ENCODE results near the gene SLC1A7. TPM values are rescaled to one million over a fixed set of nuclear protein-coding genes. Genes with fewer than 3 reads are reported as not detected.

SLC1A7 gene
- polyA plus RNA-seq, 1 experiment = 0.63 TPM

DNA sequence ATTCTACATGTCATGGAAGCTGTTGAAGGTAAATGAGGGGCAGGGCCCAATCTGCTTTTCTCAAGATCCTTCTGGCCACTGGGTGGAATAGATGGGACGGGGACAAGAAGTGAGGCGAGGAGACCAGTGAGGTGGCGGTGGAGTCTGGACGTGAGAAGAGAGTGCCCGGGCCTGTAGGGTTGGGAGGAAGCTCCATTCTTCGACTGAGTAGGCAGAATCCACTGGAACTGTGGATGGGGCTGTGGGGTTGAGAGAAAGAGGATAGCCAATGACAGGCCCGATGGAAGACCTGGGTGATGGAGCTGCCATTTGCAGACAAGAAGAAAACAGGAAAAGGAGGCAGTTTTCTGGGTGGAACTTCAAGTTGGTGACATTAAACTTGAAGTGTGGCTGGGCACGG is 10.3 kb downstream of the SLC1A7 start:
- POLR2A ChIA-PET = no interaction called here
- CTCF ChIA-PET = interaction anchor here (0.8 to 1.7 kb wide), 3 partner anchors 10 to 174 kb away, joined by 3 to 5 read pairs (median 3); no protein-coding TSS in a partner anchor

DNA sequence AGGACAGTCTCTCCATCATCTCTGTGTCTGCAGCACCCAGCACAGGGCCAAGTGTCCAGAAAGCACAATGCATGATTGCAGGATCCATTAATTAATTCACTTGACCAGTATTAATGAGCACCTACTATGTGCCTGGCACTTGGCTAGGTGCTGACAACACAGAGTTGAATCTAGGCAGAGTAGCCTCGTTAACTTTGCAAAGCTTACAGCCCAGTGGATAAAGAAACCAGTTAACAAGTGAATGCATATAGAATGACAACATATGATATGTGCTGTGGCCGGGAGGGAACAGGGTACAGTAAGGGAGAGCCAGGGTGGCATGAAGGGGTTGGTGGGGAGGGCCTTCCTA is 10.9 kb downstream of the SLC1A7 start:
- no peak for DNase-seq (ENCODE audit: low read depth)
- H3K36me3 ChIP-seq (ENCODE audit: control insufficient read depth, insufficient read depth, low read length) = no peaks in the 10 kb centered on the region
- ChIA-PET CTCF (interaction anchor here (1.2 to 1.7 kb wide), 2 partner anchors 10 to 23 kb away, joined by 3 to 5 read pairs; no protein-coding TSS in a partner anchor), POLR2A (no interaction called here)
- no peak overlapping the region for H3K4me3 ChIP-seq (ENCODE audit: low read depth, low read length)
- TF ChIP-seq, protein P1, sequence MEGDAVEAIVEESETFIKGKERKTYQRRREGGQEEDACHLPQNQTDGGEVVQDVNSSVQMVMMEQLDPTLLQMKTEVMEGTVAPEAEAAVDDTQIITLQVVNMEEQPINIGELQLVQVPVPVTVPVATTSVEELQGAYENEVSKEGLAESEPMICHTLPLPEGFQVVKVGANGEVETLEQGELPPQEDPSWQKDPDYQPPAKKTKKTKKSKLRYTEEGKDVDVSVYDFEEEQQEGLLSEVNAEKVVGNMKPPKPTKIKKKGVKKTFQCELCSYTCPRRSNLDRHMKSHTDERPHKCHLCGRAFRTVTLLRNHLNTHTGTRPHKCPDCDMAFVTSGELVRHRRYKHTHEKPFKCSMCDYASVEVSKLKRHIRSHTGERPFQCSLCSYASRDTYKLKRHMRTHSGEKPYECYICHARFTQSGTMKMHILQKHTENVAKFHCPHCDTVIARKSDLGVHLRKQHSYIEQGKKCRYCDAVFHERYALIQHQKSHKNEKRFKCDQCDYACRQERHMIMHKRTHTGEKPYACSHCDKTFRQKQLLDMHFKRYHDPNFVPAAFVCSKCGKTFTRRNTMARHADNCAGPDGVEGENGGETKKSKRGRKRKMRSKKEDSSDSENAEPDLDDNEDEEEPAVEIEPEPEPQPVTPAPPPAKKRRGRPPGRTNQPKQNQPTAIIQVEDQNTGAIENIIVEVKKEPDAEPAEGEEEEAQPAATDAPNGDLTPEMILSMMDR (IDR thresholded peaks at IDR 0.05; ENCODE audit: insufficient read depth, low read depth, low read length) = no peak
- H3K27me3 ChIP-seq (ENCODE audit: control insufficient read depth, insufficient read depth, low read length) = no peaks in the 10 kb centered on the region

More for the DNA sequence above, 10.3 kb downstream of the SLC1A7 start:
- Histone ChIP-seq H3K36me3 (ENCODE audit: control insufficient read depth, insufficient read depth, low read length) (no peaks in the 10 kb centered on the region), H3K4me3 (ENCODE audit: low read depth, low read length) (no peak overlapping the region), H3K27me3 (ENCODE audit: control insufficient read depth, insufficient read depth, low read length) (no peaks in the 10 kb centered on the region)
- TF ChIP-seq, protein P1 (IDR thresholded peaks at IDR 0.05; ENCODE audit: insufficient read depth, low read depth, low read length) = no peak
- DNase-seq (ENCODE audit: low read depth) = no peak

DNA sequence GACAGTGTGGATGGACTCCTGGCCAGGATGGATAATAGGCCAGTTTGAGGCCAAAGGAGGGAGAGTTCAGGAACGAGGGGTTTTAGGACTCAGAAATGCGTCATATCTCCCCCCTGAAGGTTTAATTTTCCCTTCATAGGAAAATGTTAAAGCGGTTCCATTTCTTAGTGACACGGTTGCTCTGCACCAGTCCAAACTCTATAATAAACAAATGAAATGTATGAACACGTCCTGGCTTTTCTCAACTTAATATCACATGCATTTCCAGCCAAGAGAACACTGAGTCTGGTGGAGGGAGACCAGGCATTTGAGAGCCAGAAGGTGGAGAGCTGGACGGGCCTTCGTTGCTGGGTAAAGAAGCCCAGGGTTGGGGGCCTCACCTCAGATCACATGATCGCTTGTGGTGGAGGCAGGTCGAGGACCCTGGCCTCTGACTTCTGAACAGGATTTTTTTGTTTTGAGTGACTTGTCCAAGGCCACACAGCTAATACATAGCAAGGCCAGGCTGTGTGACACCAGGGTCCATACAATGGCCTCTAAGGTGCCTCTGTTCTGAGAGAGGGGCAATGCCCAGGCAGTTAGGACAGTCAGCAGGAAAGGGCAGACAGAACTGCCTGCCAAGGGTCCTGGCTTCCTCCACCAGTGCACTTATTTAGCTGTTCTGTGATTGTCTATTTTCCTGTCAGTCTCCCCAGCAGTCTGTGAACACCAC is 11.4 kb downstream of the SLC1A7 start:
- Histone ChIP-seq H3K27me3 (ENCODE audit: control insufficient read depth, insufficient read depth, low read length) (no peaks in the 10 kb centered on the region), H3K4me3 (ENCODE audit: low read depth, low read length) (no peak overlapping the region), H3K36me3 (ENCODE audit: control insufficient read depth, insufficient read depth, low read length) (no peaks in the 10 kb centered on the region)
- CTCF ChIA-PET = interaction anchor here (1.2 kb wide), 1 partner anchor 24 kb away, joined by 3 read pairs; no protein-coding TSS in a partner anchor
- TF ChIP-seq, protein P1 (IDR thresholded peaks at IDR 0.05; ENCODE audit: insufficient read depth, low read depth, low read length) = no peak
- POLR2A ChIA-PET = no interaction called here
- DNase-seq (ENCODE audit: low read depth) = no peak

DNA sequence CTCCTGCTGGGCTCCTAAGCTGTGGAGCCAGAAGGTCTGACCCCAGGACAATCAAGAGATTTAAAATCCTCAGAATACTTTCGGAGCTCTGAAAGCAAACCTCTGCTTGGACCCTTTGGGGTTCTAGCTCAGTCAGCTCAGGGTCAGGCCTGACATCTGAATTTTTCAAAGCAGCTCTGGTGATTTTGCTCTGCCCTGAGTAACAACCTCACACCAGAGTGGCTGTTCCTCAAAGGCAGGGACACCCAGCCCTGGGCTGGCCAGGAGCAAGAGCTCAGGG is 11.9 kb downstream of the SLC1A7 start:
- no peaks in the 10 kb centered on the region for H3K27me3 ChIP-seq (ENCODE audit: control insufficient read depth, insufficient read depth, low read length)
- ChIA-PET CTCF (no interaction called here), POLR2A (no interaction called here)

DNA sequence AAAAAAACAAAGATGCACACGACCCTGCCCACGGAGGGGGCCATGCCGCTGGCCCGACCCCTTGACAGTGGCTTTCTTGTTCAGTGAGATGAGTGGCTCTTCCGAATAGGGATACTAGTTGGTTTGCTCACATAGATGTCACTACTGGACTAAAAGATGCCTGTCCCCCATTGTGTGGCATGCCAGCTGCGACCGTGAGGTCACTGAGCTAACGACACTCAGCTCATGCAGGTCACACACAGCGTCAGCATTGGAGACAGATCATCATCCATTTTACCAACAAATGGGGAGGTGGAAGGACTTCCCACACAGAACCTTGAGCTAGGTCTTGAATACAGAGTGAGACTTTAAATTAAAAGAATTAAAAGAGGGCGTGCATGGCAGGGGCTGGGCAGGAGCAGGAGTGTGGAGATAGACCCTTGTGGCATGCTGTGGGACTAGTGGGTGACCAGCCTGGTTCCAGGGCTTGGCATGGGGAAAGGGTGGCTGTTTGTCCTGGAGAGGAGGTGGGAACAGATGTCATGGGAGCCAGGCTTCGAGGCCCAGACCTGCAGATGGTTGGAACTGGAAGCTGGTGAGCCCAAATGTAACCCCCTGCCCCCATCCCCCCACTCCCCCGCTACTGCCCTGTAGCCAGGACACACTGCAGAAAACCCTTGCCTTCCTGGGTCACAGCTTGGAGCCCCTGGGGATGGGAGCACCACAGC is 12.4 kb downstream of the SLC1A7 start:
- Histone ChIP-seq H3K27me3 (ENCODE audit: control insufficient read depth, insufficient read depth, low read length) (no peaks in the 10 kb centered on the region), H3K4me3 (ENCODE audit: low read depth, low read length) (no peak overlapping the region), H3K36me3 (ENCODE audit: control insufficient read depth, insufficient read depth, low read length) (no peaks in the 10 kb centered on the region)
- CTCF ChIA-PET = no interaction called here
- POLR2A ChIA-PET = no interaction called here
- no peak for DNase-seq (ENCODE audit: low read depth)
- TF ChIP-seq, protein P1 (IDR thresholded peaks at IDR 0.05; ENCODE audit: insufficient read depth, low read depth, low read length) = no peak

More for the DNA sequence above, 11.9 kb downstream of the SLC1A7 start:
- TF ChIP-seq, protein P1 (IDR thresholded peaks at IDR 0.05; ENCODE audit: insufficient read depth, low read depth, low read length) = no peak
- H3K4me3 ChIP-seq (ENCODE audit: low read depth, low read length) = no peak overlapping the region
- DNase-seq (ENCODE audit: low read depth) = no peak
- H3K36me3 ChIP-seq (ENCODE audit: control insufficient read depth, insufficient read depth, low read length) = no peaks in the 10 kb centered on the region

Measured in BJ (cell line).